Gastroesophageal sphincter (tissue), 3 donors: Measurements from ENCODE around the gene STT3B.

Source experiments
- EP300 ChIP-seq: sonication (generic); formaldehyde crosslinking; IDR thresholded peaks from one replicate; pipeline ENCODE4 v1.6.1; 2017; ENCODE audit warnings: antibody characterized with exemption, mild to moderate bottlenecking
- POLR2AphosphoS5 ChIP-seq: sonication (generic); formaldehyde crosslinking; IDR thresholded peaks from one replicate; pipeline ENCODE4 v1.6.1; 2017; ENCODE audit warnings: antibody characterized with exemption
- TF ChIP-seq, protein P1 (sequence below), 4 experiments: fragments of 200-600 bp in 2 of 4; fragments of 450-650 bp in 2 of 4; sonication (generic) in 1 of 4; IDR thresholded peaks; one replicate each; pipeline ENCODE4 v1.5.1; 2017 to 2019; ENCODE audit warnings: antibody characterized with exemption in 4 of 4, mild to moderate bottlenecking in 2 of 4, moderate library complexity in 2 of 4

- TF ChIP-seq, protein P1, sequence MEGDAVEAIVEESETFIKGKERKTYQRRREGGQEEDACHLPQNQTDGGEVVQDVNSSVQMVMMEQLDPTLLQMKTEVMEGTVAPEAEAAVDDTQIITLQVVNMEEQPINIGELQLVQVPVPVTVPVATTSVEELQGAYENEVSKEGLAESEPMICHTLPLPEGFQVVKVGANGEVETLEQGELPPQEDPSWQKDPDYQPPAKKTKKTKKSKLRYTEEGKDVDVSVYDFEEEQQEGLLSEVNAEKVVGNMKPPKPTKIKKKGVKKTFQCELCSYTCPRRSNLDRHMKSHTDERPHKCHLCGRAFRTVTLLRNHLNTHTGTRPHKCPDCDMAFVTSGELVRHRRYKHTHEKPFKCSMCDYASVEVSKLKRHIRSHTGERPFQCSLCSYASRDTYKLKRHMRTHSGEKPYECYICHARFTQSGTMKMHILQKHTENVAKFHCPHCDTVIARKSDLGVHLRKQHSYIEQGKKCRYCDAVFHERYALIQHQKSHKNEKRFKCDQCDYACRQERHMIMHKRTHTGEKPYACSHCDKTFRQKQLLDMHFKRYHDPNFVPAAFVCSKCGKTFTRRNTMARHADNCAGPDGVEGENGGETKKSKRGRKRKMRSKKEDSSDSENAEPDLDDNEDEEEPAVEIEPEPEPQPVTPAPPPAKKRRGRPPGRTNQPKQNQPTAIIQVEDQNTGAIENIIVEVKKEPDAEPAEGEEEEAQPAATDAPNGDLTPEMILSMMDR (IDR thresholded peaks at IDR 0.05) = no peak
- TF ChIP-seq EP300 (no peak), POLR2AphosphoS5 (no peak)
Measured at GRCh38 chr3:31670722-31671121, 138.0 kb downstream of the STT3B start.
